Activated T-cell treated with anti-CD3 and anti-CD28 coated beads, Interleukin-2, amount 50 U/mL, for 24 hours (primary cell): ENCODE measurements around the gene BRD8.
"Not testable (repeated sequence)": the region's sequence is repeated elsewhere in the genome, so short reads cannot be mapped to it uniquely, and the experiment has no call there.

Experiments
- DNase-seq: peaks from one replicate; pipeline ENCODE4 v3.0.0-alpha.2; 2020
- H3K27ac Mint-ChIP-seq: 2 replicates; pipeline ENCODE4 v1.8.0; 2020; ENCODE audit warnings: mild to moderate bottlenecking, mixed read lengths
- H3K27me3 Mint-ChIP-seq: 2 replicates; pipeline ENCODE4 v1.8.0; 2020; ENCODE audit warnings: mixed read lengths
- H3K36me3 Mint-ChIP-seq: 2 replicates; pipeline ENCODE4 v1.8.0; 2020; ENCODE audit warnings: low read depth, mixed read lengths
- H3K4me1 Mint-ChIP-seq: 2 replicates; pipeline ENCODE4 v1.8.0; 2020; ENCODE audit warnings: low read depth, mixed read lengths
- H3K4me3 Mint-ChIP-seq: 2 replicates; pipeline ENCODE4 v1.8.0; 2020; ENCODE audit warnings: mild to moderate bottlenecking, moderate library complexity, mixed read lengths
- H3K9me3 Mint-ChIP-seq: 2 replicates; pipeline ENCODE4 v1.8.0; 2020; ENCODE audit warnings: mixed read lengths

The BRD8 gene

DNA sequence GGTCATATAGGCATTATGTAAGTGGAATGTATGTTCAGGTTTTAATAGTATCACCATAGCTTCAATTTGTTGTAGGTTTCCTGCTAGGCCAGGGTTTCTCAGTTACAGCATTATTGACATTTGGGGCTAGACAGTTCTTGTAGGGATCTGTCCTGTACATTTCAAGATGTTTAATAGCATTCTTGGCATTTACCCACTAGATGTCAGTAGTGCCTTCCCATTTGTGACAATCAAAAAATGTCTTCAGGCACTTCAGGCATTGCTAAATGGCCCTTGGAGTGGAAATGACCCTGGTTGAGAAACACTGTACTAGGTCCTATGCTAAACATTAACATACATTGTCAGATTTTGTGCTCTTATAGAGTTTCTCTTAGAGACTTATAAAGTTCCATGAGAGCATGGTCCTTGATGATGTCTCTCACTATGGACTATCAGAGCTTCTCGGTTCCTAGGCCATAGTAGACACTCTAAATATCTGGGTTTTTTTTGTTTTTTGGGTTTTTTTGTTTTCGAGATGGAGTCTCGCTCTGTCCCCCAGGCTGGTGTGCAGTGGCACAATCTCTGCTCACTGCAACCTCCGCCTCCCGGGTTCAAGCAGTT is 1.9 kb upstream of the BRD8 start:
- Mint-ChIP-seq H3K4me1 (peaks cover 19% of the 10 kb centered on the region), H3K36me3 (peaks cover 53% of the 10 kb centered on the region), H3K9me3 (no peaks in the 10 kb centered on the region), H3K27ac (peak overlapping the region; percentile 51), H3K4me3 (no peak overlapping the region), H3K27me3 (no peaks in the 10 kb centered on the region)
- no peak for DNase-seq

DNA sequence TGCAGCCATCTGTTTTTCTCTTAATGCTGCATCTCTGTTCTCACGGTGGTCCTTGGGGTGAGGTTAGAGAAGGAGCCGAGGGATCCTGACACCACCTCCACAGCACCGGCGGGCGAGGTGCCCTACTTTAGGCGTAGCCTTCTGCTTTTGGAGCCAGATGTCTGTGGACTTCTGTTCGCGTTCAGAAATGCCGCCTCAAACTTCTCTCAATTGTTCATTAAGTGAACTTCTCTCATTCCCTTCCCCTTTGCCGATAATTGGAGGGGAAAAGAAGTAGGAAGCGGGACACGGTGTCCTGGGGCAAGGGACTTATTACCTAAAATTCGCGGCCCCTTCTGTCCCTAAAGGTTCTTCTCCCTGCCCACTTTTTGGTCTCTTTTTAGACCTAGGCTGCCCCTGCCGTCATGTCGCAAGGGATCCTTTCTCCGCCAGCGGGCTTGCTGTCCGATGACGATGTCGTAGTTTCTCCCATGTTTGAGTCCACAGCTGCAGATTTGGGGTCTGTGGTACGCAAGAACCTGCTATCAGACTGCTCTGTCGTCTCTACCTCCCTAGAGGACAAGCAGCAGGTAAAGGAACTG is 937 bp upstream of the BRD8 start:
- Mint-ChIP-seq H3K36me3 (peaks cover 53% of the 10 kb centered on the region), H3K27me3 (no peaks in the 10 kb centered on the region), H3K9me3 (no peaks in the 10 kb centered on the region), H3K27ac (no peak overlapping the region), H3K4me3 (no peak overlapping the region), H3K4me1 (peaks cover 21% of the 10 kb centered on the region)
- DNase-seq = no peak

- no peak overlapping the region for H3K4me3 Mint-ChIP-seq
- no peak overlapping the region for H3K27ac Mint-ChIP-seq
- H3K4me1 Mint-ChIP-seq = peaks cover 21% of the 10 kb centered on the region
- peaks cover 51% of the 10 kb centered on the region for H3K36me3 Mint-ChIP-seq
- no peaks in the 10 kb centered on the region for H3K27me3 Mint-ChIP-seq
- peak; percentile 32 for DNase-seq
- no peaks in the 10 kb centered on the region for H3K9me3 Mint-ChIP-seq
These were observed 402 bp downstream of the BRD8 start for GRCh38 chr5:138177941-138178515.

DNA sequence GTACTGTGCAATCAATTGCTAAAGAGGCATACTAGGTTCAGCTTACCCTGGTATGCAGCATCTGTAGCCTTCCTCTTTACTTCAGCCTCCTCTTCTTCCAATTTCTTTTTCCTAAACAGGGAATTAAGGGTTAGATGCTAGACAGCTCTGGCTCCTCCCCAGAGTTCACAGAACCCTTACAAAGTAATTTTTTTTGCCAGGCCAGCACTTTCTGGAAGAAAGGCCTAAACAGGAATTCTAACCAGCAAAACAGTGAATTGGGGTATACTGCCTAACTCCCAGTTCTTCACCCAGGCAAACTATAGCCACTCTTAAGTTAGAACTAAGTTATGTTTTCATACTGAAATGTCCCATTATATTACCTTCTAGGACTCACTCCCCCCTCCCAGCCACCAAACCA is 8.1 kb downstream of the BRD8 start:
- no peaks in the 10 kb centered on the region for H3K27me3 Mint-ChIP-seq
- H3K4me3 Mint-ChIP-seq = no peak overlapping the region
- H3K27ac Mint-ChIP-seq = no peak overlapping the region
- peaks cover 2% of the 10 kb centered on the region for H3K4me1 Mint-ChIP-seq
- DNase-seq = no peak
- no peaks in the 10 kb centered on the region for H3K9me3 Mint-ChIP-seq
- H3K36me3 Mint-ChIP-seq = peaks cover 96% of the 10 kb centered on the region

- no peaks in the 10 kb centered on the region for H3K4me1 Mint-ChIP-seq
- no peak overlapping the region for H3K27ac Mint-ChIP-seq
- no peak overlapping the region for H3K4me3 Mint-ChIP-seq
- no peaks in the 10 kb centered on the region for H3K27me3 Mint-ChIP-seq
- DNase-seq = no peak
- peaks cover 96% of the 10 kb centered on the region for H3K36me3 Mint-ChIP-seq
- no peaks in the 10 kb centered on the region for H3K9me3 Mint-ChIP-seq
These were observed 9.3 kb downstream of the BRD8 start for GRCh38 chr5:138169124-138169523.

DNA sequence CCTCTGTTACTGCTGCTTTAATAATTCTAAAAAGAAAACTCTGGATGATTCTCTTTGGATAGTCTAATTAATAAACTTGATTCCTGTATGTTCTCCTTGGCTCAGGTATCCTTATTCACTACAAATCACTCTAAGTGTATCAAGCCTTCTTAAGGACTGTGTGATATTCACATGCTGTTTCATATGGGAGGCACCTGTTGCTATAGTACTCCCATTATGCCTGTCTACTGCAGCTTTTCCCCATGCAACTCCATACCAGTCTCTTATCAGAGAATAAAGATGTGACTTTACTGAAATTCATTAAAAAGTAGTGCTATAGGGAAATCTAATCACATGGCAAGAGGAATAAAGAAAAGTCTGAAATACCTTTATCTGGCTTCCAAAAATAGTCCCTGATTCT is 14.7 kb downstream of the BRD8 start:
- Mint-ChIP-seq H3K9me3 (no peaks in the 10 kb centered on the region), H3K27me3 (no peaks in the 10 kb centered on the region), H3K36me3 (peaks cover 95% of the 10 kb centered on the region), H3K4me3 (no peak overlapping the region), H3K4me1 (no peaks in the 10 kb centered on the region), H3K27ac (no peak overlapping the region)
- no peak for DNase-seq

DNA sequence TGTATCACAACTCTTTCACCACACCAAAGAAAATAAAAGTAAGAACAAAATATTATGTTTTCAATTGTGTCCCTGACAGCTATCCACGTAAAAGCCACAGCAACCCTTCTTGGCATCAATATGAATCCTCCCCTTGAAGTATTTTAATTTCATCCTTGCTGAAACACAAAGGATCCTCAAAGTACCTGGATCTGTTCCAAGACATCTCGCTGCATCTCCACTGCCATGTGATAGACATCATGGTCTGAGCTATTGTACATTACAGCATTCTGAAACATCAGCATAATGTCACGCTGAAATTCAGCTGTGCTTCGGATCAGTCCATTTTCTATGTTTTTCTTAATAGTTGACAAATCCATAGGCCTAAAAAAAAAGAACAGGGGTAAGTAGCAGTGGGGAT is 17.7 kb downstream of the BRD8 start:
- Mint-ChIP-seq H3K36me3 (peaks cover 94% of the 10 kb centered on the region), H3K4me1 (peaks cover 2% of the 10 kb centered on the region), H3K27me3 (no peaks in the 10 kb centered on the region), H3K27ac (no peak overlapping the region), H3K9me3 (no peaks in the 10 kb centered on the region), H3K4me3 (no peak overlapping the region)
- DNase-seq = no peak

DNA sequence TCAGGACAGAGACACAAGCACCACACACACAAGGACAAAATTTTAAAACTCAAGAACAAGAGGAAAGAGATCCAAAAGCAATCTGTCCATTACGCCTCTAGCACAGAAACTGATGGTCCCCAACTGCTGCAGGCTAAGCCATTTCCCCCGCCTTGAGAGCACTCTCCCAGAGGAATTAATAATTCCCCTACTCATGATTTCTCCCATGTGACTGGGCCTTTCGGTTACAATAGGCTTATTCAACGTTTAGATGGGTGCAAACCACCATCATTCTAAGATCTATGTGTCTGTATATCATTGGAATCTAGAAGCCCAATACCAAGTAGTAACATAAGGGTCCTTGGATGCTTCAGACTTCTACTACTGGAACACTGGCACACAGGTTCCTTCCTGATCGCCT is 18.8 kb downstream of the BRD8 start:
- DNase-seq = no peak
- Mint-ChIP-seq H3K36me3 (peaks cover 83% of the 10 kb centered on the region), H3K27me3 (no peaks in the 10 kb centered on the region), H3K9me3 (no peaks in the 10 kb centered on the region), H3K27ac (no peak overlapping the region), H3K4me3 (no peak overlapping the region), H3K4me1 (peaks cover 2% of the 10 kb centered on the region)

DNA sequence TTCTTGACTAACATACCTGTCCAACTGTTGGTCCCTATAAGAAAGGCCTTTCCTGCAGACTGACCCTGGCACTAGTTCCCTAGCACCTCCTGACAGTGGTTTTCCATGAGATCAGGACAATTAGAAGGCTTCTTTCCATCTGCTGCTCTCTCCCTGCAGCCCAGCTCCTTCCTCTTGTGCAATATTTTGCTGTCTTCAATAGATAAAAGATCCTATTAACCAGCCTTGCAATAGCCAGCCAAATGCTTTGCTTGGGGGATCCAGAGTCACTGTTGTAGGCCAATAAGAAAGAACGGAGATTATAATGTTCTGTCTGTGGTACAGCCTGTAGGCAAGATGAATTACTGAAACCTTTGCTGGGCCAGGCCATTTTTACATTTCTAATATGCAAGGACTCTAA is 20.8 kb downstream of the BRD8 start:
- H3K4me3 Mint-ChIP-seq = no peak overlapping the region
- DNase-seq = no peak
- no peak overlapping the region for H3K27ac Mint-ChIP-seq
- H3K27me3 Mint-ChIP-seq = no peaks in the 10 kb centered on the region
- no peaks in the 10 kb centered on the region for H3K9me3 Mint-ChIP-seq
- peaks cover 63% of the 10 kb centered on the region for H3K36me3 Mint-ChIP-seq
- peaks cover 2% of the 10 kb centered on the region for H3K4me1 Mint-ChIP-seq

DNA sequence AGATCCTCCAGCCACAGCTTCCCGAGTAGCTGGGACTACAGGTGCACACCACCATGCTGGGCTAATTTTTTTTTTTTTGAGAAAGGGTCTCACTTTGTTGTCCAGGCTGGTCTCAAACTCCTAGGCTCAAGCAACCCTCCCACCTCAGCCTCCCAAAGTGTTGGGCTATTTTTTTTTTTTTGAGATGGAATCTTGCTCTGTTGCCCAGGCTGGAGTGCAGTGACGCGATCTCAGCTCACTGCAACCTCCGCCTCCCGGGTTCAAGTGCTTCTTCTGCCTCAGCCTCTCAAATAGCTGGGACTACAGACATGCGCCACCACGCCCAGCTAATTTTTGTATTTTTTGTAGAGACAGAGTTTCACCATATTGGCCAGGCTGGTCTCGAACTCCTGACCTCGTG is 22.5 kb downstream of the BRD8 start:
- not testable (repeated sequence) for DNase-seq, H3K4me1 Mint-ChIP-seq, H3K4me3 Mint-ChIP-seq, H3K27ac Mint-ChIP-seq, H3K27me3 Mint-ChIP-seq, H3K9me3 Mint-ChIP-seq
- peaks cover 49% of the 10 kb centered on the region for H3K36me3 Mint-ChIP-seq

DNA sequence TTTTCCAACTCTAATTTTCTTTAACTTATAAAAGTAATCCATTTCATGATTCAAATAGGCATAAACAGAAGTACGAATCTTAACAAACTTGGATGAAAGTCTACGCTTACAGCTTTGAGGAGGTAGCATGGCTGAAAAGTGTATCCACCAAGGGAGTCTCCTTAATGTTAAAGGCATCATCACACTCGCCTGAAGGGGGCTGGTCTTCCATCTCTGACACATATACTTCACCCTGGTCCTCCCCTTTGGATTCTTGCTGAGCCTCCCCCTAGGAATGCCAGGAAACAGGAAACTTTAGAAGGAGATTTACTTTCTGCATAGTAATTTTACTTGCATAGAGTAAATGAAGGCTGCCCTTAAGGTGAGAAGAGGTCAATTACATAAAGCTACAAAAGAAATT is 28.9 kb downstream of the BRD8 start:
- H3K36me3 Mint-ChIP-seq = no peaks in the 10 kb centered on the region
- DNase-seq = no peak
- no peaks in the 10 kb centered on the region for H3K27me3 Mint-ChIP-seq
- no peak overlapping the region for H3K27ac Mint-ChIP-seq
- H3K9me3 Mint-ChIP-seq = no peaks in the 10 kb centered on the region
- H3K4me1 Mint-ChIP-seq = no peaks in the 10 kb centered on the region
- no peak overlapping the region for H3K4me3 Mint-ChIP-seq

- H3K36me3 Mint-ChIP-seq = no peaks in the 10 kb centered on the region
- no peak overlapping the region for H3K27ac Mint-ChIP-seq
- H3K4me3 Mint-ChIP-seq = no peak overlapping the region
- no peak for DNase-seq
- no peaks in the 10 kb centered on the region for H3K4me1 Mint-ChIP-seq
- no peaks in the 10 kb centered on the region for H3K27me3 Mint-ChIP-seq
- H3K9me3 Mint-ChIP-seq = no peaks in the 10 kb centered on the region
These were observed 29.6 kb downstream of the BRD8 start for GRCh38 chr5:138148811-138149210.

- not testable (repeated sequence) for H3K36me3 Mint-ChIP-seq, DNase-seq, H3K27me3 Mint-ChIP-seq, H3K4me3 Mint-ChIP-seq, H3K27ac Mint-ChIP-seq, H3K9me3 Mint-ChIP-seq, H3K4me1 Mint-ChIP-seq
These were observed 34.9 kb downstream of the BRD8 start for GRCh38 chr5:138143578-138143977.

DNA sequence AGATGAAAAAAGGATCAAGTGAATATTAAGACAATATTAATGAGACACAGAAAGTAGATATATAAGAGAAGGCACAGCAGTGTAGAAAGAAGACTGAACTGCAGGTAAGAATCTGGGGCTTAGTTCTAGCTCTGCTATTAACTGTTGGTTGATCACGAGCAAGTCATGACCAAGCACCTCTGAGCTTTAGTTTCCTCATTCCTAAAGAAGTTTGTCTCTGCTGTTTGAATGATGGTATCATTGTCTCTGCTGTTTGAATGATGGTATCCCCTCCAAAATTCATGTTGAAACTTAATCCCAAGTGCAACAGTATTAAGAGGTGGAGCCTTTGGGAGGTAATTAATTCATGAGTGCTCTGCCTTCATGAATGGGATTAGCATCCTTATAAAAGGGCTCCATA is 36.7 kb downstream of the BRD8 start:
- peaks cover 4% of the 10 kb centered on the region for H3K27me3 Mint-ChIP-seq
- DNase-seq = no peak
- H3K4me3 Mint-ChIP-seq = no peak overlapping the region
- no peaks in the 10 kb centered on the region for H3K9me3 Mint-ChIP-seq
- peaks cover 4% of the 10 kb centered on the region for H3K4me1 Mint-ChIP-seq
- no peak overlapping the region for H3K27ac Mint-ChIP-seq
- no peaks in the 10 kb centered on the region for H3K36me3 Mint-ChIP-seq

DNA sequence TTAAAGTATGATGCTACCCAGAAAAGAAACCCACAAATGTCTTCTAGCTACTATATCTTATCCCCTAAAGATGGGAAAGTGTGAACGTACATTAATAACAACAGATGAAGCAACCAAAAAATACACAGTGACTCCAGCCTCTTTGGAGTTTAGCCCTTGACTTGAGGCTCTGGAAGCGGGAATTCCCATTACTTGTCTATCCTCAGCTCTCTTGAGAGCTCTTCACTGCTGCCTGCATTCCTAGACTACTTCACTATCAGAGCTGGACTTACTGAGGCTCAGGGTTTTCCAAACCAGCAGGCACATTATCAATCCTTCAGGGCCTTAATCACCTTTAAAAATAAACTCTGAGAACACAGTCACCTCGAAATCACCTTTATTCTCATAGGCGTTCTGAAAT is 38.2 kb downstream of the BRD8 start:
- H3K4me1 Mint-ChIP-seq = peaks cover 4% of the 10 kb centered on the region
- no peaks in the 10 kb centered on the region for H3K36me3 Mint-ChIP-seq
- H3K4me3 Mint-ChIP-seq = no peak overlapping the region
- DNase-seq = no peak
- H3K27me3 Mint-ChIP-seq = peaks cover 9% of the 10 kb centered on the region
- no peak overlapping the region for H3K27ac Mint-ChIP-seq
- no peaks in the 10 kb centered on the region for H3K9me3 Mint-ChIP-seq

- Mint-ChIP-seq H3K27ac (no peak overlapping the region), H3K9me3 (no peaks in the 10 kb centered on the region), H3K27me3 (peaks cover 9% of the 10 kb centered on the region)
These were observed 38.7 kb downstream of the BRD8 start for GRCh38 chr5:138139781-138140090.

More at GRCh38 chr5:138139781-138140090, 38.7 kb downstream of the BRD8 start:
- DNase-seq = no peak
- H3K4me3 Mint-ChIP-seq = no peak overlapping the region
- H3K36me3 Mint-ChIP-seq = no peaks in the 10 kb centered on the region
- H3K4me1 Mint-ChIP-seq = peaks cover 4% of the 10 kb centered on the region
